ENCODE data around the gene PDSS2. TPM values are rescaled to one million over a fixed set of nuclear protein-coding genes. Genes with fewer than 3 reads are reported as not detected.

PDSS2 gene
- total RNA-seq, 1 experiment from 2014 or later, result 17.7 TPM

DNA sequence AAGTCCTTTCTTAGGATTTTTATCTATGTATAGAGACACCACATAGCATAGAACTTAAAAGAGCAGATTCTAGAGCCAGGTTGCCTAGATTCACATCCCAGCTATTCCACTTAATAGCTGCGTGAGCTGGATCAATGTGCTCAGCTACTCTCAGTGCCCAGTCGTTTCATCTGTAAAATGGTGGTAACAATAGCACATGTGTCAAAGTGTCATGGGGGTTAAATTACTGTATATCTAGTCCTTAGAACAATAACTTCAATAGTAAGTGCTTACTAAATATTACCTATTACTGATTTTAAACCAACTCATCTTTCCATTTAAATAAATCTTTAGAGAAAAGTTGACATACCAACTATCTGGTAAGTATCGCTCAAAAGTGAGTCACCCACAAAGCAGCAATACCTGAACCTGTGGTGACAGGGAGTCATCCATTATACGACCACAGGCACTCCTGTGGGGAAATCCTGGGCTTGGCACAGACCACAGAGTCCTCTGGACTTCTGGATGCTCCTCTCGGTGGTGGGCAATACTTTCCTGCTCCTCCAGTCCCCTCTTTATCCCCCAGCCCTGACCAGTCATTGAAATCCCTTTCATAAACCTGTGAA, 154.8 kb downstream of the PDSS2 start:
- no peaks in the 10 kb centered on the region for H3K9me3 ChIP-seq (ENCODE audit: control insufficient read depth, insufficient read depth, low read depth, low read length)
- DNase-seq (ENCODE audit: low read depth, low spot score), result no peak
- no peaks in the 10 kb centered on the region for H3K36me3 ChIP-seq (ENCODE audit: control insufficient read depth, insufficient read depth, low read length)
- in situ Hi-C loops (cut with HindIII; ENCODE audit: low pct_unique_long_range_greater_than_20kb, low sequenced_read_pairs) (no loop called here), intact Hi-C loops (cut with micrococcal nuclease; ENCODE audit: unreplicated experiment) (no loop called here)
- TF ChIP-seq POLR2AphosphoS5 (IDR thresholded peaks at IDR 0.05; ENCODE audit: low read depth, low read length) (no peak), TCF7L2 (IDR thresholded peaks at IDR 0.05; ENCODE audit: low read depth, low read length) (no peak), SIN3A (IDR thresholded peaks at IDR 0.05; ENCODE audit: borderline replicate concordance, insufficient read depth, low read depth, low read length) (no peak)
- TF ChIP-seq, protein P1, sequence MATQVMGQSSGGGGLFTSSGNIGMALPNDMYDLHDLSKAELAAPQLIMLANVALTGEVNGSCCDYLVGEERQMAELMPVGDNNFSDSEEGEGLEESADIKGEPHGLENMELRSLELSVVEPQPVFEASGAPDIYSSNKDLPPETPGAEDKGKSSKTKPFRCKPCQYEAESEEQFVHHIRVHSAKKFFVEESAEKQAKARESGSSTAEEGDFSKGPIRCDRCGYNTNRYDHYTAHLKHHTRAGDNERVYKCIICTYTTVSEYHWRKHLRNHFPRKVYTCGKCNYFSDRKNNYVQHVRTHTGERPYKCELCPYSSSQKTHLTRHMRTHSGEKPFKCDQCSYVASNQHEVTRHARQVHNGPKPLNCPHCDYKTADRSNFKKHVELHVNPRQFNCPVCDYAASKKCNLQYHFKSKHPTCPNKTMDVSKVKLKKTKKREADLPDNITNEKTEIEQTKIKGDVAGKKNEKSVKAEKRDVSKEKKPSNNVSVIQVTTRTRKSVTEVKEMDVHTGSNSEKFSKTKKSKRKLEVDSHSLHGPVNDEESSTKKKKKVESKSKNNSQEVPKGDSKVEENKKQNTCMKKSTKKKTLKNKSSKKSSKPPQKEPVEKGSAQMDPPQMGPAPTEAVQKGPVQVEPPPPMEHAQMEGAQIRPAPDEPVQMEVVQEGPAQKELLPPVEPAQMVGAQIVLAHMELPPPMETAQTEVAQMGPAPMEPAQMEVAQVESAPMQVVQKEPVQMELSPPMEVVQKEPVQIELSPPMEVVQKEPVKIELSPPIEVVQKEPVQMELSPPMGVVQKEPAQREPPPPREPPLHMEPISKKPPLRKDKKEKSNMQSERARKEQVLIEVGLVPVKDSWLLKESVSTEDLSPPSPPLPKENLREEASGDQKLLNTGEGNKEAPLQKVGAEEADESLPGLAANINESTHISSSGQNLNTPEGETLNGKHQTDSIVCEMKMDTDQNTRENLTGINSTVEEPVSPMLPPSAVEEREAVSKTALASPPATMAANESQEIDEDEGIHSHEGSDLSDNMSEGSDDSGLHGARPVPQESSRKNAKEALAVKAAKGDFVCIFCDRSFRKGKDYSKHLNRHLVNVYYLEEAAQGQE (IDR thresholded peaks at IDR 0.05; ENCODE audit: insufficient read depth in 1 of 2, low read depth in 2 of 2, low read length in 1 of 2), result no peak
- TF ChIP-seq, protein P2, sequence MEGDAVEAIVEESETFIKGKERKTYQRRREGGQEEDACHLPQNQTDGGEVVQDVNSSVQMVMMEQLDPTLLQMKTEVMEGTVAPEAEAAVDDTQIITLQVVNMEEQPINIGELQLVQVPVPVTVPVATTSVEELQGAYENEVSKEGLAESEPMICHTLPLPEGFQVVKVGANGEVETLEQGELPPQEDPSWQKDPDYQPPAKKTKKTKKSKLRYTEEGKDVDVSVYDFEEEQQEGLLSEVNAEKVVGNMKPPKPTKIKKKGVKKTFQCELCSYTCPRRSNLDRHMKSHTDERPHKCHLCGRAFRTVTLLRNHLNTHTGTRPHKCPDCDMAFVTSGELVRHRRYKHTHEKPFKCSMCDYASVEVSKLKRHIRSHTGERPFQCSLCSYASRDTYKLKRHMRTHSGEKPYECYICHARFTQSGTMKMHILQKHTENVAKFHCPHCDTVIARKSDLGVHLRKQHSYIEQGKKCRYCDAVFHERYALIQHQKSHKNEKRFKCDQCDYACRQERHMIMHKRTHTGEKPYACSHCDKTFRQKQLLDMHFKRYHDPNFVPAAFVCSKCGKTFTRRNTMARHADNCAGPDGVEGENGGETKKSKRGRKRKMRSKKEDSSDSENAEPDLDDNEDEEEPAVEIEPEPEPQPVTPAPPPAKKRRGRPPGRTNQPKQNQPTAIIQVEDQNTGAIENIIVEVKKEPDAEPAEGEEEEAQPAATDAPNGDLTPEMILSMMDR (IDR thresholded peaks at IDR 0.05), result no peak
- H3K4me1 ChIP-seq (ENCODE audit: control insufficient read depth, insufficient read depth, low read length), result no peaks in the 10 kb centered on the region
- H3K27me3 ChIP-seq (ENCODE audit: control insufficient read depth, insufficient read depth, low read length), result no peaks in the 10 kb centered on the region
- no peak for ATAC-seq
- BruUV-seq (replicated peaks), result no TSS peak
- CTCF ChIA-PET, result no interaction called here
- no peak overlapping the region for H3K27ac ChIP-seq (ENCODE audit: low read length)
- H3K4me3 ChIP-seq (ENCODE audit: low read depth in 2 of 2, low read length in 2 of 2), result no peak overlapping the region
- POLR2A ChIA-PET, result no interaction called here

DNA sequence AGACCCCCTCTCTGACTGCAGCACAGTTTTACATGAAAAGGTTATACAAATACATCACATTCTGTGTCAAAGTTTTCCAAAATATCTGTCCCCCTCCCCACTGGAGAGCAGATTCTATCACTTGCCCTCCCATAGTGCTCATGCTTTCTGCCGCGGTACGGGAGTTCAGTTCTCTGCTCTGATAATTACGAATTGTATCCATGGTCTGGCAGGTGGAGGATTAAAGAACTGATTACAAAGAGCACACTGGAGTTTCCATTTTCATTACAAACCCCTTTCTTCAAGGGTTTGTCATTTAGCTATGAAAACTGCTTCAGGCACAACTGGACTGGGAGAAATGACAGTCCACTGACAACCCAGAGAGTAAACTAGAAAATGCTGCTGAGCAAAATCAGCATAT, 166.0 kb downstream of the PDSS2 start:
- H3K27ac ChIP-seq (ENCODE audit: low read length), result no peak overlapping the region
- H3K27me3 ChIP-seq (ENCODE audit: control insufficient read depth, insufficient read depth, low read length), result no peaks in the 10 kb centered on the region
- no peaks in the 10 kb centered on the region for H3K9me3 ChIP-seq (ENCODE audit: control insufficient read depth, insufficient read depth, low read depth, low read length)
- ChIA-PET CTCF (interaction anchor here (0.6 kb wide), 2 partner anchors 55 to 72 kb away, joined by 3 to 9 read pairs; no protein-coding TSS in a partner anchor), POLR2A (no interaction called here)
- in situ Hi-C loops (cut with HindIII; ENCODE audit: low pct_unique_long_range_greater_than_20kb, low sequenced_read_pairs), result no loop called here
- ATAC-seq (no peak), DNase-seq (ENCODE audit: low read depth, low spot score) (no peak)
- intact Hi-C loops (cut with micrococcal nuclease; ENCODE audit: unreplicated experiment), result no loop called here
- BruUV-seq (replicated peaks), result no TSS peak
- H3K36me3 ChIP-seq (ENCODE audit: control insufficient read depth, insufficient read depth, low read length), result no peaks in the 10 kb centered on the region
- TF ChIP-seq SIN3A (IDR thresholded peaks at IDR 0.05; ENCODE audit: borderline replicate concordance, insufficient read depth, low read depth, low read length) (no peak), POLR2AphosphoS5 (IDR thresholded peaks at IDR 0.05; ENCODE audit: low read depth, low read length) (no peak), TCF7L2 (IDR thresholded peaks at IDR 0.05; ENCODE audit: low read depth, low read length) (no peak)
- TF ChIP-seq, protein P1 (IDR thresholded peaks at IDR 0.05; ENCODE audit: insufficient read depth in 1 of 2, low read depth in 2 of 2, low read length in 1 of 2), result no peak
- TF ChIP-seq, protein P2 (IDR thresholded peaks at IDR 0.05), result no peak
- H3K4me3 ChIP-seq (ENCODE audit: low read depth in 2 of 2, low read length in 2 of 2), result no peak overlapping the region
- H3K4me1 ChIP-seq (ENCODE audit: control insufficient read depth, insufficient read depth, low read length), result peaks cover 8% of the 10 kb centered on the region

All from Panc1 (cell line).